Measurements from ENCODE around the gene CCDC27. TPM values are rescaled to one million over a fixed set of nuclear protein-coding genes. Genes with fewer than 3 reads are reported as not detected.

The CCDC27 gene
- total RNA-seq, result not detected in 2 replicates

DNA sequence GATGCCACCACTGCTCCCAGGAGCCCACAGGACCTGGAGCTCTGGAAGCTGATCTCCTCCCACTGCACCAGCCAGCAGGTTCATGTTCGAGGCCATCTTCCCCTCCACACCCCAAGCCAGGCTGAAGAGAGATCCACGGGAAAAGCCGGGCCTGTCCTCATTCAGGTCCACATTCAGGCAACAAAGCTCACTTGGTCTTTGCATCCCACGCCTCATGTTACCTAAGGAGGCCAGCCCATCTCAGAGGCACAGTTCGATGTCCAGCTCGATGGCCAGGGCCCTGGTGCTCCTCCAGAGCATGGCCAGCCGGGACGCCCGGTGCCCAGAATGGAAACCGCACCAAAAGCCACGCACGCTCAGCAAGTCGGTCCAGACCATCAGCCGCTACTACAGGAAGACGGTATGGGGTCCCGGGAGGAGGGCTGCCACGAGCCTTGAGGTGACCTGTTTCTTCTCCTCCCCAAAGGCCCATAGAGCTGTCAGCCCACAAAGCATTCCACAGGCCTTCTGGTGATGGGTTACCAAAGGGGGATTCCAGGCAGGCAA lies at the start of gene CCDC27:
Gene CCDC27 (plus strand): TSS at position 51 of the 546 bp plus-strand sequence. CDS start 32 bp downstream, at position 83.

DNA sequence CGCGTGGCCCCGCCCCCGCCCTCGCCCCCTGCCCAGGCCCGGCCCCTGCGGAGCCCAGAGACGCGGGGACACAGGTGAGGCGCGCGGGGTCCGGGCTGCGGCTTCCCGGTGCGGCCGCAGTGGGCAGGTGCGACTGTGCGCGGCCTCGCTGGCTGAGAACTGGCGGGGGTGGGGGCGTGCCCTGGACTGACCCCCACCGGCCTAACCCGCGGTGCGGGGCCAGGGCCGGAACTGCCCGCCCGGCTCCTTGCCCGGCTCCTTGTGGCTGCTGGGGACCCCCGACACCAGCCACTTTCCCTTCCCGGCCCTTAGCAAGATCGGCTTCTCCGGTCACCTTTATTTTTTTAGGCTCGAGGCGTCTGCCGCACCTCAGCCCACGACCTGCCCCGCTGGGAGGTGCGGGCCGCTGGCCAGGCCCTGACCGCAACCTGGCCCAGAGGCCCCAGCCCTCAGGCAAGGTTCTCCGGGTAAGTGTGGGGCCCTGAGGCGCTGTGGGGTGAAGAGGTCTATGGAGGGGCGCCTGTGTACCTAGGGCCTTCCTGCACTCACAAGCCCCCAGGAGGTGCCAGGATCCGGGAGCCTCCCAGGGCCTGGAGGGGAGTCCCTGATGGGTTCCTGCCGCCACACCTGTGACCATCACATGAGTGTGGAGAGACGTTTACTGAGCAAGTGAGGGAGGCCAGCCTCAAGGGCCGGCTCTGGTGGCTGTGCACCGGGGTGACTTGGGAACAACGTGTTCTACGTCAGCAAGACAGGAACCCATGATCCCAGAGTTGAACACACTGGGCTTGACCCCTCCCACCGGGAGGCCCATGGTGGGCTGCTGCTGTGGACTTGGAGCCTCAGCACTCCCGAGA lies 20.7 kb downstream of the CCDC27 start, which contains the start of gene SMIM1:
Gene SMIM1 (plus strand): TSS at position 35 of the 857 bp plus-strand sequence. CDS start 2,625 bp downstream, outside the sequence.

DNA sequence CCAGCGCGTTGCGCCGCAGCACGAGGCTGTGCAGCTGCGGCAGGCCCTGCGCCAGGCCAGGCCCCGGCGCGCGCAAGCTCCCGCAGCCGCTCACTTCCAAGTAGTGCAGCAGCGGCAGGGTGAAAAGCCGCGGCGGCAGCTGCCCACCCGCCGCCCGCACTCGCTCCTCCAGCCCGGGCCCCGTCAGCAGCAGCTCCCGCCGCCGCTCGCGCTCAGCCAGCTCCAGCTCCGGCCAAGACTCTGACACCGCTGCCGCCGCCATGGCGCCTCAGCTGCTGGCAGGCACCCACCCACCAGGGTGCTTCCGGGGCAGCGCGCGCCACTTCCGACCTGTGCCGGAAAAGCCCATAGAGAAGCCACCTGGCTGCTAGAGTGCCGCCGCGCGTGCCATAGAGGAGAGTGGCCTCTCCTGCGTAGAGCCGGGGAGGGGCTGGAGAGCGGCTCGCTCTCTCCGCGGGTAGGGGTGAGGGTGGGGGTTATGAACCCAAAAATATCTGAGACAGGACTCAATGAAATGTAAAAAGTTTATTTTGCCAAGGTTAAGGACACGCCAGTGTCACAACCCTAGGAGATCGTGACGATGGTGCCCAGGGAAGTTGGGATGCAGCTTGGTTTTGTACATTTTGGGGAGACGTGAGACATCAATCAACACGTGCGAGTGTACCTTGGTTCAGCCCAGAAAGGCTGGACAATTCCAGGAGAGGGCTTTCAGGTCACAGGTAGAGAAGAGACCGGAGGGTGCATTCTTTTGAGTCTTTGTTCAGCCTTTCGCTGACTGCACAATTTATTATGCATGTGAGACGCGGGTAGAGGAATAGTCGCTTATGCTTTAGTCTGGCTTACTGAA lies 44.2 kb downstream of the CCDC27 start, which contains the start of gene LRRC47:
Gene LRRC47 (minus strand): TSS at position 284 of the 847 bp plus-strand sequence. CDS start 22 bp downstream, at position 262.

Other genes starting within 250 kb of the CCDC27 start
- 131 and 142 TPM in 2 replicates for gene MEGF6, start 140.9 kb upstream of the CCDC27 start, total RNA-seq
- gene TPRG1L, start 127.4 kb upstream of the CCDC27 start, total RNA-seq, result 30.1 and 37.1 TPM in 2 replicates
- 11.8 and 13.2 TPM in 2 replicates for gene WRAP73, start 102.3 kb upstream of the CCDC27 start, total RNA-seq
- not detected in 2 replicates for gene TP73, start 99.9 kb upstream of the CCDC27 start, total RNA-seq
- gene SMIM1, start 20.3 kb downstream of the CCDC27 start, total RNA-seq, result 0.53 TPM in 1 of 2 replicates, not detected in the other
- 24.6 and 30.4 TPM in 2 replicates for gene LRRC47, start 44.0 kb downstream of the CCDC27 start, total RNA-seq
- gene CEP104, start 104.8 kb downstream of the CCDC27 start, total RNA-seq, result 22.1 and 25.0 TPM in 2 replicates
- gene DFFB, start 105.0 kb downstream of the CCDC27 start, total RNA-seq, result 5.8 and 7.0 TPM in 2 replicates
- 20.5 and 25.9 TPM in 2 replicates for gene C1orf174, start 147.8 kb downstream of the CCDC27 start, total RNA-seq